GM19438 (cell line): ENCODE measurements around the gene WNK3.

ENCODE experiments used
- ATAC-seq: cut with Tn5 transposase; IDR thresholded peaks from one replicate; pipeline ENCODE4 v1.9.1; 2021; ENCODE audit warnings: low read depth; ENCODE audit not compliant: unreplicated experiment

WNK3 gene

DNA sequence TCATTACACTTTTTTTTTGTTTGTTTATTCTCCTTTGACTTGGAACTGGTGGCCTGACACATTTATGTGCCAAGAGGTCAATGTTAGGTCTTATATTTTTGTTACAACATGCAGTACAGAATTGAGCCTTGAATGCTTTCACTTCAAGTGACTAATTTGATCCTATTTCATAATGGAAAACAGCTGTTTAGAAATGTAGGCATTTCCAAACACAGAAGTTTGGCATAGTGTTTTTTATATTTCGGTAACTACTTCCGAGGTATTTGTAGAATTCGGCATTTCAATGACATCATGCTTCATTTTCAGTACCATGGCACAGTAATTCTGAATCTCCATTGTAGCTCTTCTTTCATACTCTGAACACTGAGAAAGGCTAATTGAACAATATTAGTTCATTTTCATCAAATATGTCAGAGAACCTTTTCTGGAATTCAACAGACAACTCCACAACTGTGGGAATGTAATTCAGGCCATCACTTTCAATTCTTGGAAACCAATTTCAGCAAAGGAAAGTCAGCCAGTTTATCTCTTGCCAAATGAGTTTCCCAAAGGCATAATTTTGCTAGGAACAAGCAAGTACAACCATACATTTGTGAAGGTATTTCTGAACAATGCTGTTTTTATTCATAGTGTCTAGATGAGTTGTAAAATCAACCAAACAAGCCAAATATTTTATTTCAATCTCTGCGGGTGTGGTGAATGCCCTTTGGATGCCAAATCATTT, 186.2 kb downstream of the WNK3 start:
- ATAC-seq, result no peak

DNA sequence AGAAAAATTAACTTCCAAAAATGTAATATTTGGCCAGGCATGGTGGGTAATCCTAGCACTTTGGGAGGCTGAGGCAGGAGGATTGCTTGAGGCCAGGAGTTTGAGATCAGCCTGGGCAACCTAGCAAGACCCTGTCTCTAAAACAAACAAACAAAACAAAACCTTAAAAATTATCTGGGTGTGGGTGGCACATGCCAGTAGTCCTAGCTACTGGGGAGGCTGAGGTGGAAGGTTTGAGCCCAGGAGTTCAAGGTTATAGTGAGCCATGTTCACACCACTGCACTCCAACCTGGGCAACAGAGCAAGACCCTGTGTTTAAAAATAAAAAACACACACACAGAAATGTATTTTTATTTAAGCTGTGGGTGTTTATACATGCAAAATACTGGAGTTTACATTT, 186.8 kb downstream of the WNK3 start:
- ATAC-seq, result no peak

DNA sequence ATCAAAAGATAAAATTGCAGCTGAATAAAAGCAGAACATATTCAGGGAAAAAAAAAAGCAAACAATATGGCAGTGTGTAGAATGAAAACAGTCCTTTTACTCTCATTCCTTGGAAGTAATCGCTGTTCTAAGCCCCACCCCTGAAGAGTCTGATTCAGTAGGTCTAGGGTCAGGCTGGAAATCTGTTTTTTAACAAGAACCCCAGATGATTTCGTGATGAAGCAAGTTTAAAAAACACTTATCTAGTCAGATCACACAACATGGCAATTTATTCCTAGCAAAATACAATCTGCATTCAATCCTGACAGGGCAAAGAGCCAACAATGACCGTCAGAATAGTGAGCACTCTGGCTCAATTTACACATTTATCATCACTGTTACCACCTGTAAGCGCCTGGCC, 190.9 kb downstream of the WNK3 start:
- ATAC-seq, result no peak

DNA sequence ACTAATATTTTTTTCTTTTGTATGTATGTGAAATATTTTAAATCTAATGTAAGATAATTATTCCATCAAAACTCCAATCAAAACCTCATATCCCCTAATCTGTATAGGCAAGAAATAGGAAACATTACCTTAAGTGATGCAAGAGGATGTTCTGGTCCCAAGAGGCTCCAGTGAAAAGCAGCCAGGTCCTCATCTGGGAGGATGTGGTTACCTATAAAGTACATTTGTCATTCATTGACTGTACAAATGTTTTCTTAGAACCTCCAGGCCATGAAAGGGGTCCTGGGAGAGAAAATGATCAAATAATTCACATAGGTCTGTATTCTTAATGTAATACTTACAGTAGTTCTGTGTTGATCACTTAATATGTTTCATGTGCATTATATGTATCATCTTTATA, 200.3 kb downstream of the WNK3 start:
- ATAC-seq, result no peak
